ENCODE results near the gene MACROD2. TPM values are rescaled to one million over a fixed set of nuclear protein-coding genes. Genes with fewer than 3 reads are reported as not detected.
"Not testable (repeated sequence)": the region's sequence is repeated elsewhere in the genome, so short reads cannot be mapped to it uniquely, and the experiment has no call there.

Gene MACROD2
- polyA plus RNA-seq, 3 donors: 12.8 to 13.4 (median 13.2) TPM

- no peak for DNase-seq
Observed at GRCh38 chr20:15942130-15942529, 1946.8 kb downstream of the MACROD2 start.

GRCh38 chr20:15945289-15945688 lies 1950.0 kb downstream of the MACROD2 start:
- DNase-seq: no peak

- no peak for DNase-seq
Observed at GRCh38 chr20:15949391-15949790, 1954.1 kb downstream of the MACROD2 start.

- no peak for DNase-seq
Observed at GRCh38 chr20:15951658-15952057, 1956.3 kb downstream of the MACROD2 start.

GRCh38 chr20:15958142-15958541 lies 1962.8 kb downstream of the MACROD2 start:
- DNase-seq: no peak

GRCh38 chr20:15965165-15965564 lies 1969.8 kb downstream of the MACROD2 start:
- no peak for DNase-seq

GRCh38 chr20:15967334-15967733 lies 1972.0 kb downstream of the MACROD2 start:
- DNase-seq: no peak

- no peak for DNase-seq
Observed at GRCh38 chr20:15976047-15976736, 1980.9 kb downstream of the MACROD2 start.

GRCh38 chr20:15977026-15977425 lies 1981.7 kb downstream of the MACROD2 start:
- no peak for DNase-seq

GRCh38 chr20:15977758-15978157 lies 1982.4 kb downstream of the MACROD2 start:
- no peak for DNase-seq

- DNase-seq: not testable (repeated sequence)
Observed at GRCh38 chr20:15985494-15986368, 1990.4 kb downstream of the MACROD2 start.

GRCh38 chr20:15986690-15987089 lies 1991.4 kb downstream of the MACROD2 start:
- no peak for DNase-seq

GRCh38 chr20:15991279-15991678 lies 1996.0 kb downstream of the MACROD2 start:
- DNase-seq: no peak

GRCh38 chr20:15992564-15992963 lies 1997.2 kb downstream of the MACROD2 start:
- no peak for DNase-seq

- no peak for DNase-seq
Observed at GRCh38 chr20:16000112-16000511, 2004.8 kb downstream of the MACROD2 start.

GRCh38 chr20:16001286-16001685 lies 2006.0 kb downstream of the MACROD2 start:
- DNase-seq: no peak

- DNase-seq: no peak
Observed at GRCh38 chr20:16003310-16003709, 2008.0 kb downstream of the MACROD2 start.

- no peak for DNase-seq
Observed at GRCh38 chr20:16004108-16004854, 2009.0 kb downstream of the MACROD2 start.

- DNase-seq: no peak
Observed at GRCh38 chr20:16005021-16005914, 2010.0 kb downstream of the MACROD2 start.

GRCh38 chr20:16005915-16006493 lies 2010.7 kb downstream of the MACROD2 start:
- DNase-seq: no peak

GRCh38 chr20:16007164-16007563 lies 2011.8 kb downstream of the MACROD2 start:
- DNase-seq: no peak

Measured in renal pelvis (tissue), 4 donors.